Caco-2 (cell line): Measurements from ENCODE around the gene SLCO1B3. TPM values are rescaled to one million over a fixed set of nuclear protein-coding genes. Genes with fewer than 3 reads are reported as not detected.

Experiments
- BruUV-seq: library from RNA; stranded (reverse); fragments of 400-500 nt; replicated peaks from 2 replicates; lab custom pipeline; 2021; lab: Mats Ljungman, UMichigan
- CTCF ChIA-PET: fragments of 300-600 bp; sonication (Branson Sonifier 250); formaldehyde crosslinking; loops from one replicate; lab custom pipeline; 2022; ENCODE audit warnings: antibody characterized with exemption; lab: Charles Lee
- POLR2A ChIA-PET: fragments of 300-600 bp; sonication (Branson Sonifier 250); formaldehyde crosslinking; loops from one replicate; lab custom pipeline; 2022; ENCODE audit warnings: antibody characterized with exemption; lab: Charles Lee
- DNase-seq, 2 experiments: peaks; one replicate each; pipeline versions ENCODE4 v3.0.0 to v3.0.0-alpha.2; 2020 to 2022
- H3K27me3 ChIP-seq: replicated peaks from 2 replicates; pipeline ENCODE4 v1.6.0; 2011; ENCODE audit warnings: low read length; ENCODE audit not compliant: control insufficient read depth, insufficient read depth
- H3K36me3 ChIP-seq: 2 replicates; pipeline ENCODE4 v1.5.1; 2011; ENCODE audit warnings: low read length; ENCODE audit not compliant: control insufficient read depth, insufficient read depth
- H3K4me1 ChIP-seq: fragments of 250-450 bp; sonication (Bioruptor Pico); 2 replicates; pipeline ENCODE4 v1.5.1; 2020; ENCODE audit warnings: mild to moderate bottlenecking
- H3K4me3 ChIP-seq: 2 replicates; pipeline ENCODE4 v1.5.1; 2011; ENCODE audit warnings: low read depth, mild to moderate bottlenecking, control low read depth, low read length
- H3K9me3 ChIP-seq: fragments of 250-450 bp; sonication (Bioruptor Pico); 2 replicates; pipeline ENCODE4 v1.5.1; 2020; ENCODE audit warnings: mild to moderate bottlenecking, moderate library complexity
- H3K27ac Mint-ChIP-seq: one replicate; pipeline ENCODE4 v1.8.0; 2022; ENCODE audit warnings: mixed read lengths; ENCODE audit not compliant: unreplicated experiment
- H3K27me3 Mint-ChIP-seq: one replicate; pipeline ENCODE4 v1.8.0; 2022; ENCODE audit warnings: mixed read lengths; ENCODE audit not compliant: insufficient read depth, unreplicated experiment
- H3K36me3 Mint-ChIP-seq: one replicate; pipeline ENCODE4 v1.8.0; 2022; ENCODE audit warnings: mild to moderate bottlenecking, mixed read lengths; ENCODE audit not compliant: insufficient read depth, unreplicated experiment
- H3K4me1 Mint-ChIP-seq: one replicate; pipeline ENCODE4 v1.8.0; 2022; ENCODE audit warnings: low read depth, mixed read lengths; ENCODE audit not compliant: unreplicated experiment
- H3K4me3 Mint-ChIP-seq: one replicate; pipeline ENCODE4 v1.8.0; 2022; ENCODE audit warnings: mild to moderate bottlenecking, moderate library complexity, mixed read lengths; ENCODE audit not compliant: unreplicated experiment
- H3K9me3 Mint-ChIP-seq: one replicate; pipeline ENCODE4 v1.8.0; 2022; ENCODE audit warnings: mixed read lengths; ENCODE audit not compliant: unreplicated experiment
- intact Hi-C: fragments of 100-400 bp; cut with micrococcal nuclease; formaldehyde crosslinking; loops from one replicate; pipeline ENCODE4 v1.10.0; 2022; ENCODE audit not compliant: unreplicated experiment
- total RNA-seq: library from RNA; stranded (reverse); gene quantifications from 2 replicates; pipeline ENCODE4 v1.2.3, GENCODE V29; 2022
- TF ChIP-seq, protein P1 (sequence below), 2 experiments: fragments of 200-600 bp in 1 of 2; IDR thresholded peaks; 1 replicate in 1 of 2; 2 replicates in 1 of 2; pipeline versions ENCODE4 v1.5.1 to v1.8.0; 2011 to 2022; ENCODE audit warnings: antibody characterized with exemption in 1 of 2, control low read depth in 1 of 2, inconsistent platforms in 1 of 2, low read depth in 1 of 2, low read length in 1 of 2, mild to moderate bottlenecking in 1 of 2, moderate library complexity in 1 of 2; ENCODE audit not compliant: insufficient read depth in 1 of 2, severe bottlenecking in 1 of 2, unreplicated experiment in 1 of 2

SLCO1B3 gene
- total RNA-seq, 1 experiment from 2014 or later, result 0.20 TPM

- no peak overlapping the region for H3K27ac Mint-ChIP-seq
- Histone ChIP-seq H3K36me3 (no peaks in the 10 kb centered on the region), H3K27me3 (no peaks in the 10 kb centered on the region), H3K4me3 (no peak overlapping the region), H3K9me3 (no peaks in the 10 kb centered on the region; the same call in 1 of the 2 replicates), H3K4me1 (no peaks in the 10 kb centered on the region)
- no peaks in the 10 kb centered on the region for H3K9me3 Mint-ChIP-seq
- no TSS peak for BruUV-seq
- POLR2A ChIA-PET, result no interaction called here
- no peaks in the 10 kb centered on the region for H3K4me1 Mint-ChIP-seq
- CTCF ChIA-PET, result no interaction called here
- H3K27me3 Mint-ChIP-seq, result no peaks in the 10 kb centered on the region
- intact Hi-C loops, result no loop called here
- TF ChIP-seq, protein P1, sequence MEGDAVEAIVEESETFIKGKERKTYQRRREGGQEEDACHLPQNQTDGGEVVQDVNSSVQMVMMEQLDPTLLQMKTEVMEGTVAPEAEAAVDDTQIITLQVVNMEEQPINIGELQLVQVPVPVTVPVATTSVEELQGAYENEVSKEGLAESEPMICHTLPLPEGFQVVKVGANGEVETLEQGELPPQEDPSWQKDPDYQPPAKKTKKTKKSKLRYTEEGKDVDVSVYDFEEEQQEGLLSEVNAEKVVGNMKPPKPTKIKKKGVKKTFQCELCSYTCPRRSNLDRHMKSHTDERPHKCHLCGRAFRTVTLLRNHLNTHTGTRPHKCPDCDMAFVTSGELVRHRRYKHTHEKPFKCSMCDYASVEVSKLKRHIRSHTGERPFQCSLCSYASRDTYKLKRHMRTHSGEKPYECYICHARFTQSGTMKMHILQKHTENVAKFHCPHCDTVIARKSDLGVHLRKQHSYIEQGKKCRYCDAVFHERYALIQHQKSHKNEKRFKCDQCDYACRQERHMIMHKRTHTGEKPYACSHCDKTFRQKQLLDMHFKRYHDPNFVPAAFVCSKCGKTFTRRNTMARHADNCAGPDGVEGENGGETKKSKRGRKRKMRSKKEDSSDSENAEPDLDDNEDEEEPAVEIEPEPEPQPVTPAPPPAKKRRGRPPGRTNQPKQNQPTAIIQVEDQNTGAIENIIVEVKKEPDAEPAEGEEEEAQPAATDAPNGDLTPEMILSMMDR (IDR thresholded peaks at IDR 0.05; ENCODE audit: insufficient read depth in 1 of 2, low read depth in 1 of 2, low read length in 1 of 2, severe bottlenecking in 1 of 2, unreplicated experiment in 1 of 2), result no peak
- no peaks in the 10 kb centered on the region for H3K36me3 Mint-ChIP-seq
- DNase-seq, result no peak
- H3K4me3 Mint-ChIP-seq, result no peak overlapping the region
These were observed 55.4 kb downstream of the SLCO1B3 start for GRCh38 chr12:20865873-20866272.

GRCh38 chr12:20868277-20868676, 57.8 kb downstream of the SLCO1B3 start:
- H3K4me1 ChIP-seq, result no peaks in the 10 kb centered on the region
- H3K27me3 Mint-ChIP-seq, result no peaks in the 10 kb centered on the region
- H3K27ac Mint-ChIP-seq, result no peak overlapping the region
- DNase-seq, result no peak
- no TSS peak for BruUV-seq
- no peaks in the 10 kb centered on the region for H3K36me3 ChIP-seq
- H3K4me3 Mint-ChIP-seq, result no peak overlapping the region
- intact Hi-C loops, result no loop called here
- TF ChIP-seq, protein P1 (IDR thresholded peaks at IDR 0.05; ENCODE audit: insufficient read depth in 1 of 2, low read depth in 1 of 2, low read length in 1 of 2, severe bottlenecking in 1 of 2, unreplicated experiment in 1 of 2), result no peak
- no peaks in the 10 kb centered on the region; the same call in 1 of the 2 replicates for H3K9me3 ChIP-seq
- H3K4me3 ChIP-seq, result no peak overlapping the region
- no peaks in the 10 kb centered on the region for H3K27me3 ChIP-seq
- no peaks in the 10 kb centered on the region for H3K9me3 Mint-ChIP-seq
- no peaks in the 10 kb centered on the region for H3K36me3 Mint-ChIP-seq
- no peaks in the 10 kb centered on the region for H3K4me1 Mint-ChIP-seq
- ChIA-PET CTCF (no interaction called here), POLR2A (no interaction called here)

DNA sequence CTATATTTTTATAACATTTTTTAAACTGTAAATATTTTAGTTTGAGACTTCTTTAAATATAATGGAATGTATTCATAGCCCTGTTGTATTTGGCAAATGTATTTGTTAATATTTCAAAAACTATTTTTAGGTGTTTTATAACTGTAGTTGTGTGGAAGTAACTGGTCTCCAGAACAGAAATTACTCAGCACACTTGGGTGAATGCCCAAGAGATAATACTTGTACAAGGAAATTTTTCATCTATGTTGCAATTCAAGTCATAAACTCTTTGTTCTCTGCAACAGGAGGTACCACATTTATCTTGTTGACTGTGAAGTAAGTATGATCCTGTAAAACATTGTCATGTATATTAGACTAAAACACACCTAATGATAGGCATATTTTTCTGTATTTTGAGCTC, 72.8 kb downstream of the SLCO1B3 start:
- peaks cover 3% of the 10 kb centered on the region for H3K27me3 Mint-ChIP-seq
- ChIA-PET CTCF (no interaction called here), POLR2A (no interaction called here)
- H3K4me1 Mint-ChIP-seq, result no peaks in the 10 kb centered on the region
- no peak overlapping the region for H3K27ac Mint-ChIP-seq
- no peaks in the 10 kb centered on the region for H3K9me3 Mint-ChIP-seq
- intact Hi-C loops, result no loop called here
- H3K27me3 ChIP-seq, result no peaks in the 10 kb centered on the region
- no peak overlapping the region for H3K4me3 Mint-ChIP-seq
- TF ChIP-seq, protein P1 (IDR thresholded peaks at IDR 0.05; ENCODE audit: insufficient read depth in 1 of 2, low read depth in 1 of 2, low read length in 1 of 2, severe bottlenecking in 1 of 2, unreplicated experiment in 1 of 2), result no peak
- H3K36me3 Mint-ChIP-seq, result no peaks in the 10 kb centered on the region
- H3K4me1 ChIP-seq, result no peaks in the 10 kb centered on the region
- no peaks in the 10 kb centered on the region for H3K36me3 ChIP-seq
- H3K9me3 ChIP-seq, result no peaks in the 10 kb centered on the region
- no peak overlapping the region for H3K4me3 ChIP-seq
- no TSS peak for BruUV-seq
- no peak for DNase-seq
